Esophagus muscularis mucosa (tissue), 4 donors: Measurements from ENCODE around the gene ZNF644.

Experiments used
- EP300 ChIP-seq: sonication (generic); formaldehyde crosslinking; IDR thresholded peaks from one replicate; pipeline ENCODE4 v1.6.1; 2017; ENCODE audit warnings: antibody characterized with exemption
- POLR2A ChIP-seq: fragments of 450-650 bp; IDR thresholded peaks from one replicate; pipeline ENCODE4 v1.6.1; 2017; ENCODE audit warnings: antibody characterized with exemption, moderate library complexity, mild to moderate bottlenecking, low read depth
- POLR2AphosphoS5 ChIP-seq, 2 donors: sonication (generic); formaldehyde crosslinking; IDR thresholded peaks; one replicate each; pipeline ENCODE4 v1.6.1; 2017; ENCODE audit warnings: antibody characterized with exemption in 2 of 2
- TF ChIP-seq, protein P1 (sequence below), 3 experiments: fragments of 200-600 bp in 2 of 3; fragments of 450-650 bp in 1 of 3; sonication (generic) in 2 of 3; IDR thresholded peaks; one replicate each; pipeline ENCODE4 v1.5.1; 2017 to 2019; ENCODE audit warnings: antibody characterized with exemption in 3 of 3, mild to moderate bottlenecking in 2 of 3, moderate library complexity in 1 of 3

DNA sequence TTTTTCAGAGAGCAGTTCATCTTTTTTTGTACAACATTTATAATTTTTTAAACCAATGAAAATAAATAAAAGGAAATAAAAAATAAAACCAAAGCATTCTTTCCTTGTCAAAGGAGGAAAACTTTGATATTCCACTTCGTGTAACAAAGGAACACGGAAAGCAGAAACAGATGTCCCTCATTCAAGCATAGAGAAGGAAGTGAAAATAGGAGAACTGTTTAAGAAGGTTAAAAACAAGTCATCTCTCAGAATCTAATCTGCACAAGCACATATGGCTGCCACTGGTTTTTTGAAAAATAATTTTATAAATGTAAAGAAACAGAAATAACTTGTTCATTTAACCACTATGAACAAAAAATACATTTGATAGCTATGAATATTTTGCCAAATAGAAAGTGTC is 35.9 kb upstream of the ZNF644 start:
- TF ChIP-seq, protein P1, sequence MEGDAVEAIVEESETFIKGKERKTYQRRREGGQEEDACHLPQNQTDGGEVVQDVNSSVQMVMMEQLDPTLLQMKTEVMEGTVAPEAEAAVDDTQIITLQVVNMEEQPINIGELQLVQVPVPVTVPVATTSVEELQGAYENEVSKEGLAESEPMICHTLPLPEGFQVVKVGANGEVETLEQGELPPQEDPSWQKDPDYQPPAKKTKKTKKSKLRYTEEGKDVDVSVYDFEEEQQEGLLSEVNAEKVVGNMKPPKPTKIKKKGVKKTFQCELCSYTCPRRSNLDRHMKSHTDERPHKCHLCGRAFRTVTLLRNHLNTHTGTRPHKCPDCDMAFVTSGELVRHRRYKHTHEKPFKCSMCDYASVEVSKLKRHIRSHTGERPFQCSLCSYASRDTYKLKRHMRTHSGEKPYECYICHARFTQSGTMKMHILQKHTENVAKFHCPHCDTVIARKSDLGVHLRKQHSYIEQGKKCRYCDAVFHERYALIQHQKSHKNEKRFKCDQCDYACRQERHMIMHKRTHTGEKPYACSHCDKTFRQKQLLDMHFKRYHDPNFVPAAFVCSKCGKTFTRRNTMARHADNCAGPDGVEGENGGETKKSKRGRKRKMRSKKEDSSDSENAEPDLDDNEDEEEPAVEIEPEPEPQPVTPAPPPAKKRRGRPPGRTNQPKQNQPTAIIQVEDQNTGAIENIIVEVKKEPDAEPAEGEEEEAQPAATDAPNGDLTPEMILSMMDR (IDR thresholded peaks at IDR 0.05) = no peak
- TF ChIP-seq POLR2A (no peak), POLR2AphosphoS5 (IDR thresholded peaks at IDR 0.05) (no peak), EP300 (no peak)
